Measurements from ENCODE around the gene LAMTOR2.
A peak's percentile ranks its signal among the peaks of the same experiment; 100 is the strongest.
"Not testable (repeated sequence)": the region's sequence is repeated elsewhere in the genome, so short reads cannot be mapped to it uniquely, and the experiment has no call there.

Gene LAMTOR2

GRCh38 chr1:156026588-156026987, 28.0 kb upstream of the LAMTOR2 start:
- DNase-seq (ENCODE audit: low read depth, low spot score), result no peak
- TF ChIP-seq CTCF (IDR thresholded peaks at IDR 0.05; ENCODE audit: low read depth, low read length), result no peak
- in situ Hi-C loops (cut with HindIII; ENCODE audit: low sequenced_read_pairs), result no loop called here
- no peak overlapping the region for H3K4me3 ChIP-seq (ENCODE audit: low read depth, low read length)

DNA sequence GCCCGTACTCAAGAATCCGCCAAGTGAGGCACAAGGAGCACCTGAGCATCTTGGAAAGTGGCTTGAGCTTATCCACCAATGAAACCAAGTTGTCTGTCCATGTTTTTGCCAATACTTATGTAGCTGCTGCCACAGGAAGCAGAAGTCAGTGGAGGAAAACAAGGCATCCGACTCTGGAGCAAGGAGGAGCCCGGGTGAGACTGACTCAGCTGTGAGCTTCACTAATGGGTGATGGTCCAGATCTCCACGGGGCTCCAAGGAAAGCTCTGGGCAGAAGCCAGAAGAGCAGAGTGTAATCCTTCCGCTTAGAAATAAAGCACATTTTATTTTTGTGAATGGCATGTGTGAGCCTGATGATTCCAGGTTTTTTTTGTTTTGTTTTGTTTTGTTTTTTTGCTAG, 21.6 kb upstream of the LAMTOR2 start:
- DNase-seq (ENCODE audit: low read depth, low spot score), result peak; percentile 79
- in situ Hi-C loops (cut with HindIII; ENCODE audit: low sequenced_read_pairs), result no loop called here
- no peak overlapping the region for H3K4me3 ChIP-seq (ENCODE audit: low read depth, low read length)
- no peak for TF ChIP-seq CTCF (IDR thresholded peaks at IDR 0.05; ENCODE audit: low read depth, low read length)

DNA sequence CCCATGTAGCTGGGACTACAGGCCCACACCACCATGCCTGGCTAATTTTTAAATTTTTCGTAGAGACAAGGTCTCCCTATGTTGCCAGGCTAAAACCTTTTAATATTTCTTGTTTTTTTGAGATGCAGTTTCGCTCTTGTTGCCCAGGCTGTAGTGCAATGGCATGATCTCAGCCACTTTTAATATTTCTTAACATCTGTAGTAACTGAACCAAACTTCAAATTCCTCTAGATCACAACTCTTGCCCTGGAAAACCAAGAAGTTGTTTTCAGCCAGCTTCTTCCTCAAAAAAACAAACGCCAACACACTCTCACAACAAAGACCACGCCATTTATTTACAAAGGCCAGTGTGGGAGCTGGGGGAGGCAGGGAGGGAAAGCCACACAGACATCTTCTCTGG, 19.6 kb upstream of the LAMTOR2 start:
- H3K4me3 ChIP-seq (ENCODE audit: low read depth, low read length); in situ Hi-C loops (cut with HindIII; ENCODE audit: low sequenced_read_pairs); DNase-seq (ENCODE audit: low read depth, low spot score): not testable (repeated sequence)

GRCh38 chr1:156042828-156043227, 11.8 kb upstream of the LAMTOR2 start:
- in situ Hi-C loops (cut with HindIII; ENCODE audit: low sequenced_read_pairs), result no loop called here
- TF ChIP-seq CTCF (IDR thresholded peaks at IDR 0.05; ENCODE audit: low read depth, low read length), result no peak
- DNase-seq (ENCODE audit: low read depth, low spot score), result no peak
- no peak overlapping the region for H3K4me3 ChIP-seq (ENCODE audit: low read depth, low read length)

DNA sequence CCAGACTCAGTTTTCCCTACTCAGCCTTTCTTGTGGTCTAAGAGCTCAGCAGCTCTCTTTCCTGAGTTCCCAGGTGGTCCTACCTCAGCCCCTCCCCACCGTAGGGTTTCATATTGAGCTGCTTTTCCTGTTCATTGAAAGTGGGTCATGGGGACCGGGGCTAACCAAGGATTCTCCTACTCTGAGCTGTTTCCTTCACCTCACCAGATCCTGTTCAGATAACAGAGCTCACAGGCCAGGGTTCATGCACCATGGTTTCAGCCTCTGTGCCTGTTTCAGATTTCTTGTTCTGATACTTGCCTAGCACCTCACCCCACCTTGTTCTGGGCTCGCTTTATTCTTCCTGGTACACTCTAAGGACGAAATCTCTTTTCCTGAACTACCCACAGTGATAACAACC, 9.5 kb upstream of the LAMTOR2 start:
- in situ Hi-C loops (cut with HindIII; ENCODE audit: low sequenced_read_pairs), result no loop called here
- H3K4me3 ChIP-seq (ENCODE audit: low read depth, low read length), result no peak overlapping the region
- TF ChIP-seq CTCF (IDR thresholded peaks at IDR 0.05; ENCODE audit: low read depth, low read length), result no peak
- DNase-seq (ENCODE audit: low read depth, low spot score), result no peak

- TF ChIP-seq CTCF (IDR thresholded peaks at IDR 0.05; ENCODE audit: low read depth, low read length), result no peak
- no peak overlapping the region for H3K4me3 ChIP-seq (ENCODE audit: low read depth, low read length)
- no peak for DNase-seq (ENCODE audit: low read depth, low spot score)
- in situ Hi-C loops (cut with HindIII; ENCODE audit: low sequenced_read_pairs), result no loop called here
These were observed 5.8 kb upstream of the LAMTOR2 start for GRCh38 chr1:156048663-156049258.

- no peak for DNase-seq (ENCODE audit: low read depth, low spot score)
- in situ Hi-C loops (cut with HindIII; ENCODE audit: low sequenced_read_pairs), result no loop called here
- H3K4me3 ChIP-seq (ENCODE audit: low read depth, low read length), result no peak overlapping the region
- no peak for TF ChIP-seq CTCF (IDR thresholded peaks at IDR 0.05; ENCODE audit: low read depth, low read length)
These were observed 4.2 kb upstream of the LAMTOR2 start for GRCh38 chr1:156050376-156050775.
